Renal cortex interstitium (tissue), 11 donors: ENCODE data around the gene SECTM1. TPM values are rescaled to one million over a fixed set of nuclear protein-coding genes. Genes with fewer than 3 reads are reported as not detected.

Experiments
- DNase-seq, 11 donors: peaks; one replicate each; pipeline ENCODE4 v3.0.0-alpha.2; 2013; ENCODE audit warnings: low read depth in 9 of 11, low spot score in 4 of 11; ENCODE audit errors: extremely low read depth in 1 of 11
- polyA plus RNA-seq, 3 donors: library from polyadenylated mRNA; unstranded; fragments of 120-200 nt; gene quantifications; one replicate each; pipeline ENCODE4 v1.2.1, GENCODE V29; 2013; ENCODE audit not compliant: insufficient read length in 3 of 3

Gene SECTM1
- polyA plus RNA-seq, 3 donors: 1.4 to 2.0 (median 1.8) TPM

- no peak for DNase-seq
These were observed 13.3 kb downstream of the SECTM1 start for GRCh38 chr17:82320140-82320840.

GRCh38 chr17:82319619-82320062 lies 13.9 kb downstream of the SECTM1 start:
- no peak for DNase-seq

GRCh38 chr17:82318772-82319606 lies 14.6 kb downstream of the SECTM1 start:
- no peak for DNase-seq

- no peak for DNase-seq
These were observed 15.4 kb downstream of the SECTM1 start for GRCh38 chr17:82318169-82318498.

GRCh38 chr17:82317394-82318168 lies 16.0 kb downstream of the SECTM1 start, which contains the start of gene CD7:
CD7 (minus strand) TSS chr17:82317608; CDS start chr17:82317495, 113 bp downstream.
- DNase-seq: no peak

- DNase-seq: no peak
These were observed 16.7 kb downstream of the SECTM1 start for GRCh38 chr17:82316651-82317393.

- no peak for DNase-seq
These were observed 17.7 kb downstream of the SECTM1 start for GRCh38 chr17:82315703-82316358.

- no peak for DNase-seq
These were observed 18.6 kb downstream of the SECTM1 start for GRCh38 chr17:82314727-82315605.

- no peak for DNase-seq
These were observed 19.4 kb downstream of the SECTM1 start for GRCh38 chr17:82314012-82314726.

- DNase-seq: no peak
These were observed 20.2 kb downstream of the SECTM1 start for GRCh38 chr17:82313195-82314011.

GRCh38 chr17:82311971-82312370 lies 21.6 kb downstream of the SECTM1 start:
- DNase-seq: no peak

GRCh38 chr17:82310877-82311276 lies 22.7 kb downstream of the SECTM1 start:
- no peak for DNase-seq

GRCh38 chr17:82309656-82310570 lies 23.7 kb downstream of the SECTM1 start:
- DNase-seq: no peak

- no peak for DNase-seq
These were observed 27.8 kb downstream of the SECTM1 start for GRCh38 chr17:82305727-82306300.
